NOMO-1 treated with dmso at 0.1 percent for 144 hours (cell line): ENCODE results near the gene KLHL3.

Source experiments
- DNase-seq: peaks from one replicate; lab custom pipeline; 2025; ENCODE audit not compliant: unreplicated experiment; lab: John Stamatoyannopoulos, UW

The KLHL3 gene

GRCh38 chr5:137612576-137612975 is 123.3 kb downstream of the KLHL3 start:
- no peak for DNase-seq

DNA sequence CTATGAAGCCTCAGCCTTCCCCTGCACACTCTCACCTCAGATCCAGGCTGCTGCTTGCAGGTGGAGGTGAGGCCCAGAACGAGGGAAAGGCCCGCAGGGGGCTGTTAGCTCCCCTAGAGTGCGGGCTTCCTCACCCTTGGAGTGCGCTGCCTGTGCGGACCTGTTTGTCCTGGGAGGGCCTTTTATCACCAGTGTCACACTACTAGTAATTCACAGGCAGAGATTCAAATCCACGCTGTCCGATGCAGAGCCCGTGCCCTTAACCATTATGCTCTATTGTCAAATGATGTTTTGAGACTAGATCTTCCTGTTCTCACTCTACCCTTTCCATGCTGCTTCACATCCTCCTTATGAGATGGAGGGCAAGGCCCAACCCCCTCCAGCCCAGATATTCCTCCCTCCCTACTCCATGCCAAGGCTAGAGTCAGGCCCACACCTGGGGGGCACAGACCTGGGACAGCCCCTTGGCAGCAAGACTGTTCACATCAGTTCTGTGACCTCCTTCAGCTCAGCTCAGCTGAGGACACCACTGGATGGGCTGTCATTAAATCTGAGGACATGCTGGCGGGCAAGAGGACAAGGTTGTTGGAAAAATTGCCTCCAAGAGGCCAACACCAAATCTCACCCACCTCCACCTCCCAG is 124.0 kb downstream of the KLHL3 start:
- no peak for DNase-seq

- DNase-seq, result no peak
These were observed 124.8 kb downstream of the KLHL3 start for GRCh38 chr5:137611011-137611580.

DNA sequence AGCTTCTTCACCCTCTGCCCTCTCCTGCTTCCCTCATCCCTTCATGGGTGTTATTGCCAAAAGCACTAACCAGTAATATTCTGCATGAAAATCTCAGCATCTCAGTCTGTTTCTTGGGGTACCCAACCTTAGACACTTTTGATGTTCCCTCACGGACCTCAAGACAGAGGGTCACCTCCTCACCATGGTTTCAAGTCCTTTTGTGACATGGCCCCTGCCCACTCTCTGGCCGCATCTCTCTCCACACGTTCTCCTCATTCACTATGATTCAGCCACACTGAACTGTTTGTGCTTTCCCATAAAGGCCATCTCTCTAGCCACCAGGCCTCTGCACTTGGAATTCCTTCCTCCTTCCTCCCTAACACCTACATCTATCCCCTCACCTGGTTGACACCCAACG is 125.3 kb downstream of the KLHL3 start:
- no peak for DNase-seq

- DNase-seq, result no peak
These were observed 126.8 kb downstream of the KLHL3 start for GRCh38 chr5:137609127-137609526.

GRCh38 chr5:137607771-137608170 is 128.1 kb downstream of the KLHL3 start:
- no peak for DNase-seq

DNA sequence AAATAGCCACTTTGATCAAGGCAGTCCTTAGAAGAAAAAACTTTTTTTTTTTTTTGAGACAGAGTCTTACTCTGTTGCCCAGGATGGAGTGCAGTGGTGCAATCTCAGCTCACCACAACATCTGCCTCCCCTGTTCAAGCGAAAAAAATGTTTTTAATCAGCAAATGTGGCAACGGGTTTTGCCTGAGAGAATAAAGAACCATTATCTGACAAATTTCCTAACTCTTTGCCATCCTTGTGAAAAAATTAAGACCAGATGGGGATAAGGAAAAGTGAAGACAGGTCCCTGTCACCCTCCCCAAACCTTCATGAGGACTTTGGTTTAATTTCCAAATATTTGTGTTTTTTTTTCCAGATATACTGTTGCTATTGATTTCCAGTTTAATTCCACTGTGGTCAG is 129.5 kb downstream of the KLHL3 start:
- DNase-seq, result no peak

DNA sequence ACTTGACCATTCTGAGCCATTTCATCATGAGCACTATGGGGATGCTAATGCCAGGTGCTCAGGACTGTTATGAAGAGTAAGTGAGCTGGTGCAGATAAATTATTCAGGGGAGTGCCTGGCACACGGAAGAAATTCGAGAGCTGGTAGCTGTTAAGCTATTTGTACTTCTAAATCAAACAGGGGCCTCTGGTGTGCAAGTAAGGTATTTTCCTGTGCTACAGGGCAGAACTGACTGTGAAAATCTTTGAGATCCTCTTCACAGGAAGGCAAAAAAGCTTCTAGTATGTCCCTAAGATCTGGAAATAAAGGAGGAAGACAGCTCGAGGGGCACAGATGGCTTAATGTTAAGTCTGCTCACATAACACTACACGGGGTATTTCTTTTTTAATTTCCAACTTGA is 130.5 kb downstream of the KLHL3 start:
- DNase-seq, result peak; percentile 1

DNA sequence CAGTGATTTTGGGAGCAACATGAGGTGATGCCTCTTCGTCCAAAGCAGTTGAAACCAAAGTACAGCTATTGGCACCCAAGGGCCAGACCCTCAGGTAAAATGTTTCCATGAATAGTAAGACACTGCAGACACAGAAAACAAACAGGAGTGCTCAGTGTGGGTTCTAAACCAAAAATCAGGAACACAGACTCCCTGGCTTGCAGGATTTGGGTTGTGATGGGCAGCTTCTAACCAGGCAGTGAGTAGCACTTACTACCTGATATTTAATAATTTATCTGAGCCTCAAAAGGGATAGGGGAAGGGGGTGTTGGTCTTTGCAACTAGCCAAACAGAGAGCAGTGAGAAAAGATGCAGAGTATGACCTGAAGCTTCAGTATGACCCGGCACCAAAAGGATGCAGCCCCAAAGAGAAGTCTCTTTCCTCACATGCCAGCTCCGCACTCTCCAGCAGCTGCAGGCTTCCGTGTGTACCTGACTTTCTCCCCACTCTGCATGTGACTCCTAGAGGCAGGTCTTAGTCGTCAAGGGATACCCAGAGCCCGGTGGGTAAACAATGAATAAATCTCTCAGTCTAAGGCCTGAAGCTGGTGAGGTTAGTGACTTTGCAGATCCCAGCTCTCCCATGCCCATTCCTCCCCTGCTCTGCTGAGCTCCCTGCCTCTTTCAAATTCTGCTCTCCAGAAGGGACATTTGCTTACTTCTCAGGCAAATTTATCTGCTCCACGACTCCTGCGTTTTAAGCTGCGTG is 131.4 kb downstream of the KLHL3 start:
- DNase-seq, result no peak

- DNase-seq, result no peak
These were observed 132.0 kb downstream of the KLHL3 start for GRCh38 chr5:137603891-137604290.

- no peak for DNase-seq
These were observed 132.5 kb downstream of the KLHL3 start for GRCh38 chr5:137603356-137603755.

- no peak for DNase-seq
These were observed 133.1 kb downstream of the KLHL3 start for GRCh38 chr5:137602721-137603273.

GRCh38 chr5:137600721-137601360 is 135.0 kb downstream of the KLHL3 start:
- DNase-seq, result no peak

DNA sequence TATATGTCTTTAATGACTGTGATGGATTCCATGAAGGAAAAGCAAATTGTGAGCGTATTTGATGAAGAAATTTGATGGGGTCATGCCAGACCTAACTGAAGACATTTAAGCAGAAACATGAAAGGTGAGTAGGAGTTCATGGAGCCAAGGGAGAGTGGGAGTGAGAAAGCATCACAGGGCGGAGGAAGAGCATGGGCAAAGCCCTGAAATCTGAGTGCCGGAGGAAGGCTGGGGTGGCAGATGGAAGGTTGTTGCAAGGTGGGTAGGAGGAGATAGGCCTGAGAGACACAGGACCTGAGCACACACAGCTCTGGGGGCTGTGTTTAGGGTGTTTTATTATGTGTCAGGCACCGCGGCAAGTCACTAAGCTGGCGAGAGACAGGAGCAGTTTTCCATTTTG is 136.4 kb downstream of the KLHL3 start:
- no peak for DNase-seq

DNA sequence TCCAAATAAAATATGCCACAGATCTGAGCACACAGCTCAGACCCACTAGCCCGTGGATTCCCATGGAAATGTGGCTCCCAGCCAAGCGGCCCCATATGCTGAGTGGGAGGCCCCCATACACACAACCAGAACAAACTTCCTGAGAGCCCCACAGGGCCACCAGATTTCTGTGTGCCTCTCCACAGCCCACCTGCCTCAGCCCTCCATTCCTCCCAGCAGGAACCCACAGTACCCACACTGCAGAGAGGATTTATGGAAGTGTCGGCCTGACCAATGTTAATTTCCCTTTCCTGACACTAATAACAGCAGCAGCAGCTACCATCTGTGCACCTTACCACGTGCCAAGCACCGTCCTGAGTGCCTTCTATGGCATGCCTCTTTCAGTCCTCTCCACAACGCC is 137.5 kb downstream of the KLHL3 start:
- no peak for DNase-seq

DNA sequence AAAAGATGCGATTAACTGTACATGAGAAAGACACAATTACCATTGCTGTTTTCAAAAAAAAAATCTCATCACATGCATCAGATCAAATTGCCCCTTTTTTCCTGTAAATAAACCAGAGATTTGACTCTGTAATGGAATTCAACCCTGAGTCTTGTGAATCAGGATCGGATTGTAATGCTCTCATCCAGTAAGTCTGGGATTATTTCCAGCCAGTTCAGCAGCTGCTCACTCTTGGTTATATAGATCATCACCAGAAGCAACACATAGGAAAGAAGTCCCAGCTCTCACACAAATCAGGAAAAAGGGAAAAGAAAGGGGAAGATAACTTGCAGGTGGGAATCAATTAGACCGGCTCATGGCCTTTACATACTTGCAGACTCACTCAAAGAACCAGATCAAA is 138.9 kb downstream of the KLHL3 start:
- DNase-seq, result no peak

GRCh38 chr5:137595396-137596079 is 140.4 kb downstream of the KLHL3 start:
- no peak for DNase-seq

DNA sequence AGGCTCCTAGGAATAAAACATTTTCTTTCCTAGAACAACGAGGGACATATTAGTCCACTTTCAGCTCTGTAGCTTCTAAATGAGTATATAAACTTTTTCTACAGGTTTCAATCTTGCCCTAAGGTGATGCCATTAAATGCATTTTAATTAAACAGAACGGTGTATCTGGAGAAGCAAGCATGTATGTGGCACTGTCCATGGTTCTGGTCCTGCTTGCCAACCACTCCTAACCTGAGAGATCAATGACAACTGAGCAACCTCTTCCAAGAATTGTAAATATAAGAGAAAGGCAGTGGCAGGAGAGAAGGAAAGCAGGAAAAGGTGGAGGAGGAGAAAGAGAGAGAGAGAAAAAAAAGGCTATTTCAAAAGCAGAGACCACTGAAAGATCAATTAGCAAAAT is 141.2 kb downstream of the KLHL3 start:
- DNase-seq, result no peak

DNA sequence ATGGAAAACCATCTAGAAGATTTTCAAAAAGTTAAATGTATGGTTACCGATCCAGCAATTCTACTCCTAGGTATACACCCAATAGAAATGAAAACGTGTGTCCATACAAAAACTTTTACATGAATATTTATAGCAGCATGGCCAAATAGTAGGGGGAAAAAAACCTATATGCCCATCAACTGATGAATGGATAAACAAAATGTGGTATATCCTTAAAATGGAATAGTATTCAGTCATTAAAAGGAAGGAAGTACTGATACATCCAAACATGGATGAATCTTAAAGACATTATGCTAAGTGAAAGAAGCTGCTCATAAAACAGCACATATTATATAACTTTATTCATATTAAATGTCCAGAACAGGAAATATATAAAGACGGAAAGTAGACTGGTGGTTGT is 143.6 kb downstream of the KLHL3 start:
- DNase-seq, result no peak

DNA sequence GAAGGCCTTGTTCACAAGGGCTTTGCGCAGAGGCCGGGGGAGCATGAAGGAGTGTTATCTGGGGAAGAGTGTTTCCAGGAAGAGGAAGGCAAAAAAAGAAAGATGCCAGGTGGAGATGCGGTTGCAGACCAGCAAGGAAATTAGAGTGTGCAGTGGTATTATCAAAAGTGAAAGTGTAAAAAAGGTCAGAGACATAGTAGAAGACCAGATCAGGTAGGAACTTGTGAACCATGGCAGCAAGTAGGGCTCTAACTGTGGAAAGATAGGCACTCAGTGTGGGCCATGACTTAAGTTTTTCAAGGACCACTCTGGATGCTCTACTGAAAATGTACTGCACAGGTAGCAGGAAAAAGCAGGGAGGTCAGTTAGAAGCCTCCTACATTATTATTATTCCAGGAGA is 146.7 kb downstream of the KLHL3 start:
- DNase-seq, result no peak

- no peak for DNase-seq
These were observed 148.0 kb downstream of the KLHL3 start for GRCh38 chr5:137587919-137588318.
